ENCODE data around the gene SLC45A3. TPM values are rescaled to one million over a fixed set of nuclear protein-coding genes. Genes with fewer than 3 reads are reported as not detected.

Gene SLC45A3
- total and polyA plus RNA-seq, 2 of the 8 experiments (the other 6 are each of a cell fraction or from before 2014, with no cell fraction given): 13.0 to 14.3 TPM

DNA sequence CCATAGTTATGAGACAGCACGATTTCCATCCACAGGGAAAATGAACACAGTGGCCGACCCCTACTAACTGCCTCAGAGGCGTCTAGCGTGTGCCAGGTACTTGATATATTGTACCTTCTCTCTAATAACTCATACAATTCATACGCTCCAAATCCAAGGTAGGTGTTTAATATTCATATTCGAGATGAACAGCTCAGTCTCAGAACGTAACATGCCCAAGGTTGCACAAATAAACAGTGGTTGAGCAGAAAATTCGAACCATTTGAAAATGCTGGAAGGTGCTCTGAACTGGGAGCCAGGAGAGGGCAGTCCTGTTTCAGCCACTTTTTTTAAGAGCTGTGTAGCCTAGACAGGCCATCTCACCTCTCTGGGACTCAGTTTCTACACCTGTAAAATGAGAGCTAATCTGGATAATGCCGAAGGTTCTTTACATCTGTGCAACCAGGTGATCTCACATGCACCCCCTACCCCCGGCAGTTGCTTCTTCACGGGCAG lies 7.9 kb downstream of the SLC45A3 start:
- no peak overlapping the region for H4K8ac ChIP-seq (ENCODE audit: extremely low read depth, insufficient read depth, low read length)
- TF ChIP-seq FOSL1 (IDR thresholded peaks at IDR 0.05; ENCODE audit: insufficient read depth, low read depth, low read length): no peak
- no peak for TF ChIP-seq SIX5 (IDR thresholded peaks at IDR 0.05; ENCODE audit: low read depth, low read length)
- TF ChIP-seq, protein P1, sequence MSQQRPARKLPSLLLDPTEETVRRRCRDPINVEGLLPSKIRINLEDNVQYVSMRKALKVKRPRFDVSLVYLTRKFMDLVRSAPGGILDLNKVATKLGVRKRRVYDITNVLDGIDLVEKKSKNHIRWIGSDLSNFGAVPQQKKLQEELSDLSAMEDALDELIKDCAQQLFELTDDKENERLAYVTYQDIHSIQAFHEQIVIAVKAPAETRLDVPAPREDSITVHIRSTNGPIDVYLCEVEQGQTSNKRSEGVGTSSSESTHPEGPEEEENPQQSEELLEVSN (IDR thresholded peaks at IDR 0.05): no peak
- TF ChIP-seq YY1 (IDR thresholded peaks at IDR 0.05; ENCODE audit: low read depth, low read length): no peak
- TF ChIP-seq RNF2 (IDR thresholded peaks at IDR 0.05; ENCODE audit: borderline replicate concordance, low read depth, low read length, missing control alignments, poor library complexity, severe bottlenecking): no peak
- TF ChIP-seq KDM4A (IDR thresholded peaks at IDR 0.05; ENCODE audit: low read depth, low read length, severe bottlenecking): no peak
- no peak for TF ChIP-seq TCF12 (IDR thresholded peaks at IDR 0.05; ENCODE audit: low read depth, low read length)
- TF ChIP-seq SP4 (IDR thresholded peaks at IDR 0.05; ENCODE audit: low read length): no peak
- TF ChIP-seq CBX5 (IDR thresholded peaks at IDR 0.05; ENCODE audit: low read depth, low read length): no peak
- no peak for TF ChIP-seq RFX5 (IDR thresholded peaks at IDR 0.05; ENCODE audit: borderline replicate concordance, low read depth, low read length)
- no peak for TF ChIP-seq HDAC2 (IDR thresholded peaks at IDR 0.05; ENCODE audit: borderline replicate concordance in 1 of 2, low read depth in 2 of 2, low read length in 2 of 2)
- no peak for TF ChIP-seq TAF7 (optimal IDR thresholded peaks at IDR 0.05; ENCODE audit: borderline replicate concordance, low read depth, low read length)

More for the DNA sequence above, 7.9 kb downstream of the SLC45A3 start:
- Histone ChIP-seq H3K4me1 (replicated peaks in 1 of 4; ENCODE audit: control insufficient read depth in 3 of 4, insufficient read depth in 4 of 4, low read length in 3 of 4) (peaks cover 17 to 62% (median 44%) of the 10 kb centered on the region in 4 experiments), H3K18ac (ENCODE audit: extremely low read depth, low read length) (no peak overlapping the region), H2BK120ac (replicated peaks; ENCODE audit: low read depth, low read length) (no peak overlapping the region), H4K20me1 (replicated peaks in 1 of 2; ENCODE audit: control insufficient read depth in 1 of 2, insufficient read depth in 2 of 2, low read length in 2 of 2) (peaks cover 0 to 2% of the 10 kb centered on the region in 2 experiments), H2AK5ac (ENCODE audit: low read depth, low read length) (no peak overlapping the region), H3K14ac (ENCODE audit: insufficient read length) (no peak overlapping the region), H4K91ac (replicated peaks; ENCODE audit: insufficient read length, low read length) (no peak overlapping the region), H3K27ac (ENCODE audit: low read depth, low read length) (no peak overlapping the region; the same call in 1 of the 2 replicates), H3K9me3 (ENCODE audit: insufficient read depth in 2 of 2, low read depth in 1 of 2, low read length in 1 of 2) (no peaks in the 10 kb centered on the region), H3K9ac (replicated peaks in 1 of 4; ENCODE audit: extremely low read depth in 1 of 4, low read depth in 3 of 4, low read length in 3 of 4) (no peak overlapping the region; a peak in 3 of 7 replicates), H3K23me2 (ENCODE audit: low read depth, low read length) (no peaks in the 10 kb centered on the region), H3K27me3 (replicated peaks in 1 of 4; ENCODE audit: control insufficient read depth in 3 of 4, extremely low read depth in 1 of 4, insufficient read depth in 3 of 4, low read length in 3 of 4) (no peaks in the 10 kb centered on the region), H3K4me3 (ENCODE audit: extremely low read depth in 1 of 4, insufficient read depth in 2 of 4, low read depth in 3 of 4, low read length in 4 of 4) (peak overlapping the region in 1 of 4 experiments; percentile 47; a peak in 2 of 8 replicates), H3K79me2 (ENCODE audit: control insufficient read depth in 1 of 2, insufficient read depth in 2 of 2, low read length in 2 of 2) (peaks cover 0 to 50% of the 10 kb centered on the region in 2 experiments; a peak in 3 of 4 replicates), H2BK20ac (ENCODE audit: low read length) (no peak overlapping the region; the same call in 1 of the 2 replicates), H3K79me1 (ENCODE audit: low read depth, low read length) (peaks cover 19% of the 10 kb centered on the region), H2BK5ac (ENCODE audit: low read depth, low read length) (peak overlapping the region; percentile 63; the same call in 1 of the 2 replicates), H3K4ac (replicated peaks; ENCODE audit: insufficient read length, low read depth, low read length) (no peak overlapping the region), H4K5ac (ENCODE audit: insufficient read length, low read depth, low read length) (no peak overlapping the region), H2AFZ (ENCODE audit: low read length) (no peak overlapping the region), H3K36me3 (ENCODE audit: control insufficient read depth in 2 of 4, insufficient read depth in 4 of 4, low read length in 3 of 4) (no peaks in the 10 kb centered on the region), H2BK15ac (ENCODE audit: low read length) (no peak overlapping the region), H2BK12ac (ENCODE audit: low read depth, low read length) (peak overlapping the region; percentile 83), H3K4me2 (ENCODE audit: insufficient read depth in 1 of 2, low read depth in 2 of 2, low read length in 2 of 2) (peak overlapping the region; percentile 53 to 77), H3K23ac (ENCODE audit: insufficient read length) (no peak overlapping the region), H3K56ac (replicated peaks; ENCODE audit: insufficient read length, low read depth, low read length) (no peak overlapping the region)
- FAIRE-seq (no peak), DNase-seq (ENCODE audit: low read depth in 1 of 2, low spot score in 2 of 2) (no peak)
- ChIA-PET CTCF (ENCODE audit: partially characterized antibody) (interaction anchor here (0.7 to 17.5 kb wide), 15 partner anchors 9 to 80 kb away, joined by 3 to 378 read pairs (median 4); no protein-coding TSS in a partner anchor), POLR2A (ENCODE audit: partially characterized antibody) (interaction anchor here (0.8 to 19.3 kb wide), 5 partner anchors 7 to 35 kb away, joined by 3 to 241 read pairs (median 3); partner anchors contain the start of gene SLC45A3)
- WGBS, 2 experiments (ENCODE audit: extremely low coverage in 1 of 2, insufficient coverage in 1 of 2, insufficient read length in 1 of 2, insufficient replicate concordance in 2 of 2, low coverage in 1 of 2, low lambda C conversion rate in 2 of 2, missing lambda C conversion rate in 1 of 2): 54% methylated on average over 11 of the region's 11 CpGs; no CpG with 5 or more reads in 1 of the 2 experiments

Data from H1 (cell line).